Activated effector memory CD4-positive, alpha-beta T cell treated with anti-CD3 and anti-CD28 coated beads, Interleukin-2, amount 50 U/mL, for 16 hours (primary cell): ENCODE results near the gene RGS9.
"Not testable (repeated sequence)": the region's sequence is repeated elsewhere in the genome, so short reads cannot be mapped to it uniquely, and the experiment has no call there.

Experiments
- DNase-seq: peaks from one replicate; pipeline ENCODE4 v3.0.0-alpha.2; 2020

Gene RGS9

DNA sequence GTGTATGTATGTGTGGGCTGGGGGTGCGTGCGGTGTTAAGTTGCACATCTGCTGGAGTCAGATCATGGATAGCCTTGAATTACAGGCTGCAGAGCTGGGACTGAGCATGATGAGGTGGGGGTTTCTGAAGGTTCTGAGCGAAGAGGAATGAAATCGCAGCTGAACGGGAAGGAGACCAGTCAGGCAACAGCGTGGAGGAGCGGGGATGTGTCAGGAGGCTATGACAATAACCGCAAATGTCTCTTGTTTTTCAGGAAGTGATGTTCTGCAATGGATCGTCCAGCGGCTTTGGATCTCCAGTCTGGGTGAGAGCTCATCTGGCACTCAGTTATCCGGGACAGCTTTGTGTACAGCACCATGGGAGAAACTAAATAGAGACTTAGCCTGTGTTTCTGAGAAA is 20.9 kb downstream of the RGS9 start:
- DNase-seq: no peak

DNA sequence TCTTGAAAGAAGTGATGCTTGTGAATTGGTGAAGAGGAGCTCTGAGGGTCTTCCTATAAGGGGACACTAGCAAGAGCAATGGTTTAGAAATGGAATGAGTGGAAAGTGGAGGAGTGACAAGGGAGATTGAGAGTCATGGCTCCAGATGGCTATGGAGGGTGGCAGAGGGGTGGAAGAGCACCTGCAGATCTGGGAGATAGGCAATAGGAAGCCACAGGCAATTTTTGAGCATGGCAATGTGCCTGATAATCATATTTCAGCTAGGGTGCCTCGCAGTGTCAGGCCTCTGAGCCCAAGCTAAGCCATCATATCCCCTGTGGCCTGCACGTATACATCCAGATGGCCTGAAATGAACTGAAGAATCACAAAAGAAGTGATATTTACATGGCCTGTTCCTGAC is 21.5 kb downstream of the RGS9 start:
- no peak for DNase-seq

DNA sequence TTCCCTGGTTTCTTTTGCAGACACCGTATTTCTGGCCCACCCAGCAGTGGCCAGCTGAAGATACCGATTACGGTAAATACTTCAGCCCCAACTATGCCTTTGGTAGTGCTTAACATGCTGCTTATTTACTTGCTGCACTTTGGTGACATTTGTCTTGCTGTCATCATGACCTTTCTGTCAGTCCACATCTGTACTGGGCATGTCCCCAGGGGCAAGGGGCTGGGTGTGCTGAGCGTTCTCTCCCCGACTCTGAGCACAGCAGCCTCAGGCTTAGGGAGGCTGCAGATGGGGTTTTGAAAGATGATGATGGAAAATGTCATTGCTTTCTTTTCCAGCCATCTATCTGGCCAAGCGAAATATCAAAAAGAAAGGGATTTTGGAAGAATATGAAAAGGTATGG is 23.3 kb downstream of the RGS9 start:
- DNase-seq: no peak

DNA sequence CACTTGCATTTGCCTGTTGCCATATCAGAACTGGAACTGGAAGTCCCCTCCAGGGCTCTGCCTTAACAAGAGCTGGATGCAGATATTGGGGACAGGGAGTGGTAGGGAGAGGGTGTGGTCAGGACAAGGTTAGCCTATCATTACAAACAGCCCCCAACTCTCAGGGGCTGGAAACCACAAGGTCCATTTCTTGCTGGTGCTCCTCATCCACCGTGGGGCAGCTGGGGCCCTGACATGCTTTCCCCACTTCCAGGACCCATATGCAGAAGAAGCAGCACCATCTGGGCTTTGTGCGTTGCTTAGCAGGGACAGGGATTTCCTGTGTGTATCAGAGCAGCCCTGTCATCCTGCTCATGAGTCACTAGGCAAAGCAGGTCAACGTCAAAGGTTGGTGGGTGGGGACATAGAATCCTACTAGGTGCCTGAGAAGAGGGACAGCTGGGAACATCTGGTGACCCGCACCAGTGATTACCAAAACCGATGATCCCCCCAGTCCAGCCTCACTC is 26.9 kb downstream of the RGS9 start:
- peak; percentile 80 for DNase-seq

DNA sequence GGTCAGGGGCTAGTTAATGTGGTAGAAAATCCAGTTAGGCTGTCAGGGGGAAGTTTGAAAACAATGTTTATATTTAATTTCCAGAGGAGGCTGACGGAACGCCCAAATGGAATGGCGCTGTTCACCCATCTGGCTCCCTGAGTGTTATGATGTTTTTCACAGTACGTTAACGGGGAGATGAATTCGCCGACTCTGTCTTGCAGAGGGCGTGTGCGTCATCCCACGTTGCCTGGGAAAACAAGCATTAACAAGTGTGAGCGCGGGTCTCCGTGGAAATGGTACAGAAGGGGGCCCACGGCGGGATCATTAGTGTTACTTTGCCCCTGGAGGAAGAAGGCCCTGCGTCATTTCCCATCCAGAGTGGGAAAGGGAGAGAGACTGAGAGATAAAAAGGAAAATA is 29.6 kb downstream of the RGS9 start:
- no peak for DNase-seq

DNA sequence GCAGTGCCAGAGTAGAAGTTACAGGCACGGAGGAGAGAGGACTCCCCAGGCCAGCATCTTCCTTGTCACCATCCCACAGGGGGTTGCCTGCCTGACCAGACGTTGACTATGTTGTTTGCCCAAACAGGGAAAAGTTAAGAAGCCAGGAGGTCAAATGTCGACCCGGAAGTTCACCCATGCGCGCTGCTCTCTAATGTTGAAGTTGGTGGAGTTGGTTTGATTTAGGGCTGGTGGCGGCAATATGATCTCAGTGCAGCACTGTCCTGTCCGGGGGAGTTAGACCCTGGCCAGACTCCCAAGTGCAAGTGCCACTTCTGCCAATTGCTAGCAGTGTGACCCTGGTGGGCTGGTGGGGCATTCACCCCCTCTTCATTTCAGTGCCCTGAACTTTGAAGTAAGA is 30.4 kb downstream of the RGS9 start:
- DNase-seq: no peak

DNA sequence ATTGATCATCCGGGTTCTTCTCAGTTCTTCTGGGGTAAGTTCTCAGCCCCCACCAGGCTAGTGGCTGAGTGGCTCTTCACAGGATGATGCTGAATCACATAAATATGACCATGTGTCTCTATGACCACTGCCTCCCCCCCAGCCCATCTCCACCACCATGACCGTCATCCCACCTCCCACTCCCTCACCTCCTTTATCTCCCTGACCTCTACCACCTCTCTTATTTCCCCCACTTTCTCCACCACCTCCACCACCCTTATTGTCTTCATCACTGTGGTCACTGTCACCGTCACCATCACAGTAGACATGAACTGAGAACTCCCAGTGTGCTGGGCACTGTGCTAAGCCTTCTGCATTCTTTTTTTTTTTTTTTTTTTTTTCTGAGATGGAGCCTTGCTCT is 32.5 kb downstream of the RGS9 start:
- DNase-seq: no peak

DNA sequence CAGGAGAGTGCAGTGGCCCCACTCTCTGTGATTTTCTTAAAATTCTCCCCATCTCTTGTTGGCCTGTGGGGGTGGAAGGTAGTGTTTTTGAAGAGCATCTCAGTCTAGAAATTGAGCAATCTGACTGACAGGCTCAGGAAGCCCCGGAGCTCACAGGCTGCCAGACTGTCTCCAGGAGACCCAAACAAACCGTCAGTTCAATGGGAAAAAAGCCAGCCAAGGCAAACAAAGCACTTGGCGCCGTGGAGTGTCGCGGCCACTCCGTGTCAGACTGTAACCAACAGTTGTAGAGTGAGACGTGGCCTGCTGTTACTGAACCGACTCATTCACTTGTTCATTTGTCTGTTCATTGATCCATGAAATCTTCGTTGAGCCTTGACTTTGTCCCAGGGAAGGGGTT is 33.7 kb downstream of the RGS9 start:
- DNase-seq: no peak

DNA sequence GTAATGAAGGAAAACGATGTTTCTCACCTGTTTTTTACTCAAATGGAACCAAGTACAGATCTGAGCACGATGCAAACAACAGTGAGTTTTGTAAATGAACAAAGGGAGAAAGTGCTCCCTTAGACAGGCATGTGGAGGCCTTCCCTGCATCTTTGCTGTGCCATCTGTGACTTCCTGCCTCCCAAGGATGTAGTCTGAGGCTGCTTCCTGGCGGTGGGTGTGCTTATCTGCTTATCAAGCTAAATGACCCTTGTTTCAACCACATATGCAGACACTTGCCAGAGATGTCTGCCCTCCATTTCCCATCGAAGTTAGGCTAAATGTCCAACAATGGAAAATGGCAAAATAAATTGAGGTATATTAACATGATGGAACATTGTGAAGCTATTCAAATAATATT is 34.6 kb downstream of the RGS9 start:
- DNase-seq: no peak

DNA sequence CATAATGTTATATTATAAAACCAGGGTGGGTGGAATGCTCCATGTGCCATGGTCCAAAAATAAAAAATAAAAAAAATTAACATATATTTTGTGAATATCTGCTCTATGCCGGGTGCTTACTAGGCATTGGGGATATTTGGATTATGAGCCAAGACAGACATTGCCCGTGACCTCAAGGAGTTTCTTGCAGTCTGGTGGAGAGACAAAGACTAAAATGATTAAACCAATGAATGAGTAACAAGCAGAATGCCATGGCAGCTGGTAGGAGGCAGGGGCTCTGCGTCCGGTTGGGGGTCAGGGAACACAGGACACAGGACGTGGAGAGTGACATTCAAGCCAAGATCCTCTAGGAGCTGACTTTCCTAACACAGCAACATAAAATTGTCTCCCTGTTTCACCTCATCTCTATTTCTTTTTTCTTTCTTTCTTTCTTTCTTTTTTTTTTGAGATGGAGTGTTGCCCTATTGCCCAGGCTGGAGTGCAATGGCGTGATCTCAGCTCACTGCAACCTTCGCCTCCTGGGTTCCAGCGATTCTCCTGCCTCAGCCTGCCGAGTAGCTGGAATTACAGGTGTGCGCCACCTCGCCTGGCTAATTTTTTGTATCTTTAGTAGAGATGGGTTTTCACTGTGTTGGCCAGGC is 35.4 kb downstream of the RGS9 start:
- DNase-seq: no peak

DNA sequence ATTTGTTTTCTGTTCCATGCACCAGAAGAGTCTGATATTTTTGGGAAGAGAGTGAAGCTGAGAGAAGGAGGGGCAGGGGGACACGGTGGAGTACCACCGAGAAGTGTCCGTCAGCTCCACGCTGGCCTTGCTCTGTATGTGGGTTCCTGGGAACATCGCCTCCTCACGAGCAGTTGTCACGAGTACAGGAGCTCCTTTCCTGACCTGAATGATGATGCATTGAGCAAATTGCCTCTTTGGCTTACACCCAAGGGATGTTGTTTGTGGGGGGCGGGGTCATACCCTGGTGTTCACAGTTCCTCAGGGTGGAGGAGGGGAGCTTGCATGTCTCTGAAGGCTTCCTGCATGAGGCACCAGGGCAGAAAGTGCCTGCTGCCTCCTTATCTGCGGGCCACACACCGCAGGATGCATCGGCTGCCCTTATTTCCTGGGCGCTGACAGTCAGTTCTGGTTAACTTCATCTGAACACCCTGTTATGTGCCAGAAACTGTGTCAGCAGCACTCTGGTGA is 36.2 kb downstream of the RGS9 start:
- DNase-seq: peak; percentile 84

DNA sequence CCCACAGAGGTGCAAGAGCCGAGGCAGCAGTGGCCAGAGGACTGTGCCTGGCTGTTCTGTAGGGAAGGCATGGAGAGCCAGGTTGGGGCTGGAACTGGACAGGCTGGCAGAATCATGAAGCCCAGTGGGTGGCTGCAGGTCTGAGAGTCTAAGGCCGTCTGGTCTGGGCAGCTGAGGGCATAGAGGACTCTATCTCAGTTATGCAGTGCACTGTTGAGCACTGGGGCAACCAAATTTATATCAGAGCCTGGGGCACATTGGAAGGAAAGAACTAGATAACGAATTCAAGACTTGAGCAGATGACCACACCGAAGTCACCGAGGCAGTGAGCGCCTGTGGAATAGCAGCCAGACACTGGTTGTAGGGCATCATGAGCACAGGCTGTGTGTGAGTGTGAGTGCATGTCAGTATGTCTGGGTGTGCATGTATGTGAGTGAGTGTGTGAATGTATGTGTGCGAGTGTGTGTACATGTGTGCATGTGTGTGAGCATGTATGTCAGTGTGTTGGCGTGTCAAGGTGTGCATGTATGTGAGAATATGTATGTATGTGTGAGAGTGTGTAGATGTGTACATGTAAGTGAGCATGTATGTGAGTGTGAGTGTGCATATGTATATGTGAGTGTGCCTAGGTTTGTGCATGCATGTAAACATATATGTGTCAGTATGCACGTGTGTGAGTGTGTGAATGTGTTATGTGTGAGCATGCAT is 37.0 kb downstream of the RGS9 start:
- DNase-seq: no peak

DNA sequence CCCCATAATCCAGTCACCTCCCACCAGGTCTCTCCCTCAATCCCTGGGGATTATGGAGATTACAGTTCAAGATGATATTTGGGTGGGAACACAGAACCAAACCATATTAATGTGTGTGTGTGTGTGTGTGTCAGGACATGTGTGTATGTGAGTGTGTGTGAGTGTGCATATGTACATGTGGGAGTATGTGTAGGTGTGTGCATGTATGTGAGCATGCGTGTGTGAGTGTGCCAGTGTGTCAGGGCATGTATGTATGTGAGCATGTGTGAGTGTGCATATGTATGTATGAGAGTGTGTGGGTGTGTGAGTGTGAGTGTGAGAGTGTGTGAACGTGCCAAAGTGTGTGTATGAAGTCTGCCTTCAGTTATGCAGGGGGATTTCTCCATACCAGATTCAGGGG is 37.8 kb downstream of the RGS9 start:
- DNase-seq: no peak

DNA sequence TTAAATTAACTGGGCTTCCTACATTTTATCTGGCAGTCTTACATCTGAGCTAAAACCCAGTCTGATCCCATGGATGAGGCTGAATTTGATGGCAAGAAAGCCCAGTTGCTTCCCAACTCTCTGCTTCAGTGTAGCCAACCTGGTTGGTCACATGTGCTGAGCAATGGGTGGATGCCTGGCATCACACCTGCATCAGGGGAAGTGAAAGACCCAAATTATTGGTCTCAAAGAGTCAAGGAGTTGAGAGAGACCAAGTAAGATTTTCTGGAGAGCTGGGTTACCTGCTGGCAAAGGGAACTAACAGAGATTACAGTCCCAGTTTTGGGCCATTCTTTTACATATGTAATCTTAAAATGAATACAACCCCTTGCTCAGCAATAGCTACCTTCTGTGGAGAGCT is 38.8 kb downstream of the RGS9 start:
- no peak for DNase-seq

DNA sequence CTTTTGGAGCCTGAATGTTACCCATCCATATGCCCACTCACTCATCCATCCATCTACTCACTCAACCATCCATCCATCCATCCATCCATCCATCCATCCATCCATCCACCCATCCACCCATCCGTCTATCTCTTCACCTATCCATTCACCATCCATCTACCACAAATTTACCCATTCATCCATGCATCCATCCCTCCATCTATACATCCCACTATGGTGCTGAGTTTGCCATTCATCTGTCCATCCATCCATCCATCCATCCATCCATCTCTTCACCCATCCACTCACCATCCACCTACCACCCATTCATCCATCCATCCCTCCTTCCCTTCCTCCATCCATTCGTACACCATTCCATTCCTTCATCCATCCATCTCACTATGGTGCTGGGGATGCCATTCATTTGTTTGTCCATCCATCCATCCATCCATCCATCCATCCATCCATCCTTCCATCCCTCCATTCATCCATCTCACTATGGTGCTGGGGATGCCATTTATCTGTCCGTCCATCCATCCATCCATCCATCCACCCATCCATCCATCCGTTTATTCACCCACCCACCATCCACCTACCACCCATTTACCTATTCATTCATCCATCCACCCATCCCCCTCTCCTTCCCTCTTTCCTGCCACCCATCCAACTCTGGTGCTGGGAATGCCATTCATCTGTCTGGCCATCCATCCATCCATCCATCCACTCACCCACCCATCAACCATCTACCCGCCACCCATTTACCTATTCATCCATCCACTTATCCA is 39.7 kb downstream of the RGS9 start:
- no peak for DNase-seq

DNA sequence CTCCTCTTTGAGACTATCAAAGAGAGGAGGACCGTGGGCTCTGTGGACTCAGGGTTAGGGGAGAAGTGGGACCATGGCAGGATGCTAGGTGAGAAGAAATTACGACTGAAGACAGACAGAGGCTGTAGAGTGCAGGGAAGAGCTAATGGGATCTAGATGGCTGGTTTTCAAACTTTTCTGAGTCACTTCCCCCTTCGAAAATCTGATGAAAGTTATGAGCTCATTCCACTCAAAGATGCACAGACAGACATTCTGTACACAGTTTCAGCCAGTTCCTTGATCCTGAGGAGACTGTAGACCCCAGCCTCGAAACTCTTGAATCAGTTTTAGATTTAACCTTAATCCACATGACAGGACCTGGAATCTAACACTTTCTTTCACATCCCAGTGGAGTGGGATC is 40.7 kb downstream of the RGS9 start:
- no peak for DNase-seq

DNA sequence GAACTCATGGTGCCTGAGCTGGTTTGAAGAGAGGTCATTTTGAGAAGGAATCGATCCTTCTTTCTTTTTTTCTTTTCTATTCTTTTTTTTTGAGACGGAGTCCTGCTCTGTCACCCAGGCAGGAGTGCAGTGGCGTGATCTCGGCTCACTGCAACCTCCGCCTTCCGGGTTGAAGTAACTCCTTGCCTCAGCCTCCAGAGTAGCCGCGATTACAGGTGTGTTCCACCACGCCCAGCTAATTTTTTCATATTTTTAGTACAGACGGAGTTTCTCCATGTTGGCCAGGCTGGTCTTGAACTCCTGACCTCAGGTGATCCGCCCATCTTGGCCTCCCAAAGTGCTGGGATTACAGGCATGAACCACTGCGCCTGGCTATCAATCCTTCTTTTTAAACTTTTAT is 43.1 kb downstream of the RGS9 start:
- DNase-seq: not testable (repeated sequence)

DNA sequence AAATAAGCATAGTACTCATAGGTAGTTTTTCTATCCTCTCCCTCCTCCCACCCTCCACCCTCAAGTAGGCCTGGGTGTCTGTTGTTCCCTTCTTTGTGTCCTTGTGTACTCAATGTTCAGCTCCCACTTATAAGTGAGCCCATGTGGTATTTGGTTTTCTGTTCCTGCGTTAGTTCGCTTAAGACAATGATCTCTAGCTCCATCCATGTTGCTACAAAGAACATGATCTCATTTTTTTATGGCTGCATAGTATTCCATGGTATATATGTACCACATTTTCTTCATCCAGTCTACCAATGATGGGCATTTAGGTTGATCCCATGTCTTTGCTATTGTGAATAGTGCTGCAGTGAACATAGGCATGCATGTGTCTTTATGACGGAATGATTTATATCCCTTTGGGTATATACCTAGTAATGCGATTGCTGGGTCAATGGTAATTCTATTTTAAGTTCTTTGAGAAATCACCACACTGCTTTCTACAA is 43.6 kb downstream of the RGS9 start:
- not testable (repeated sequence) for DNase-seq

DNA sequence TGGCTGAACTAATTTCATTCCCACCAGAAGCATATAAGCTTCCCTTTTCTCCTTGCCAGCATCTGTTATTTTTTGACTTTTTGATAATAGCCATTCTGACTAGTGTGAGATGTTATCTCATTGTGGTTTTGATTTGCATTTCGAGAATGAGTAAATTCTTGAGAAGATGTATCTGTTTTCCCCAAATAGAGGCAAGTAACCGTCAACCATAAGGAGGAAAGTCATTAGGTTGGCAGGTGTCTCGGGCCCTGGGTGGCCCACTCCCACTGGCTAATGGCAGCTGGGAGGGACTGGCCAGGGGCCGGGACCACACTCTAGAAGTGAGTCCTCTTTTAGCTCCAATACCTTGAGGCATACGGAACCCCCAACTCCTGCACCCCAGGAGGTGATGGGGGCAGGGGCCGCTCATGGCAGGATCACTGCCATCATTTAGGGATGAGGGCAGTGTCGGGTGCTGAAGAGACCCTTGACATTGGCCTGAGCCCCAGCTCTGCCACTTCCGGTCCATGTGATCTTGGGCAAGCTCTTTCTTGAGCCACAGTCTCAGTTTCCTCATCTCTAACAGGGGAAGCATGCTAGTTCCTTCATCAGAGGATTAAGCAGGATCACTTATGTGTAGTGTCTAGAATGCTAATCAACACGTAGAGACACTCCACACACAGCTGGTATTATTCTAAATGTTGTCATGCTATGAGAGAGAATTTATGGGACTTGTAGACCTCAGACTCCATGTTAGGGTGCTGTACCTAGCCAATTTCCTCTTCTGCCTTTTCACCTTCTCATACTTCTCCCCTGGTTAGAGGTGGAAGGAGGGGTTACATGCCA is 44.3 kb downstream of the RGS9 start:
- peak; percentile 80 for DNase-seq

DNA sequence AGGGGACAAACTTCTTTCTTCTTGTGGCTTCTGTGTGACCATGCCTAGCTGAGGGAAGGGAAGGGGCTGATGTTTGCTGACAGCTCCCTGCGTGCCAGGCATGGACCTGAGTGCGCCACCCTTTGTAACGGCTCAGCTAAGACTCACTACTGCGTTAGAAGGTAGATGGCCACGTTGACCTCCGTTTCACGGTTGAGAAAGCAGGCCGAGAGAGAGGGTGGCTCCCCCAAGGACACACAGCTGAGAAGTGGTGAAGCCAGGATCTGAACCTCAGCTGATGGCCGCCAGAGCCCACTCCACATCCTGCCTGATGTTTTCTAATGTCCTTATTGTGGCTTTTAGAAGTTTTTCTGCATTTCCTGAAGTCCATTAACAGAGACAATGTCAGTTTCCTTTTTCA is 45.1 kb downstream of the RGS9 start:
- DNase-seq: no peak

DNA sequence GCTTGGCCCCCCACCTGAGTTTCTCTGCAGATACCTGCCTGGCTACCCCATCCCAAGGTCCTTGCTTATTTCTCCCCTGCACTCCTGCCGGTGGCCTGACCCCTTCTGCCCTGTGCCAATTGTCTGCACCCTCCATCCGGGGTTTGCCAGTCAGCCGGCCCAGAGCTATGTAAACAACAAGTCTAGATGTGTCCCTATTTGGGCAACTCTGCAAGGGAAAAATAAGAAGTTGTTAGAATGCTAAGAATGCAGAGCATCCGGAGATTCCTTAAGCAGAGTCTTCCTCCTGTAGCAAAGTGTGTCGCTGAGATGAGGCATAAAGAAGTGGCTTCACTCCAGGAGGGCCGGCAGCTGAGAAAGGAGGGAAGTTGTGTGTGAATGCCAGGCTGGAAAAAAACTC is 46.6 kb downstream of the RGS9 start:
- no peak for DNase-seq

DNA sequence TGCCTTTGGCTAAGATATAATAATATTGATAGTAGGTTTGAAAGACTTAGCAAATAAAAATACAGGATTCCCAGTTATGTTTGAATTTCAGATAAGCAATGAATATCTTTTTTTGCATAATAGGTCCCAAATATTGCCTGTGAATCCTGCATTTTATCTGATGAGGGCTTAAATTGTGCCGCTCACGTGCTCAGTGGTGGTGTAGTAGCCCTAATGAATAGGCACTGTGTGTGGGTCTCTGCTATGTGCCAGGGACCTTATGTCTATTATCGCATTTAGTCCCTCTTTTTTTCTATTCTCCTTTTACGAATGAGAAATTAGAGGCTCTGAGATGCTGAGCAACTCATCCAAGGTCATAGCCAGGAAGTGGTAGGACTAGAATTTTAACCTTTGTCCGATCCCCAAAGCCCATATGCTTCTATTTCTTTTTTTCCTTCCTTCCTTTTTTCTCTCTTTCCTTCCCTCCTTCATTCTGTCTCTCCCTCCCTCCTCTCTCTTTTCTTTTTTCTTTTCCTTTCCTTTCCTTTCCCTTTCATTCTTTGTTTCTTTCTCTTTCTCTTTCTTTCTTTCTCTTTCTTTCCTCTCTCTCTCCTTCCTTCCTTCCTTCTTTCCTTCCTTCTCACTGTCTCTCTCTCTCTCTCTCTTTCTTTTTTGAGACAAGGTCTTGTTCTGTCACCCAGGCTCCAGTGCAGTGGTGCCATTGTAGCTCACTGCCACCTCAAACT is 47.2 kb downstream of the RGS9 start:
- no peak for DNase-seq
